ENCODE data around the gene GULP1. TPM values are rescaled to one million over a fixed set of nuclear protein-coding genes. Genes with fewer than 3 reads are reported as not detected.
"Not testable (repeated sequence)": the region's sequence is repeated elsewhere in the genome, so short reads cannot be mapped to it uniquely, and the experiment has no call there.

GULP1 gene
- total RNA-seq, 2 donors from 2014 or later = not detected

DNA sequence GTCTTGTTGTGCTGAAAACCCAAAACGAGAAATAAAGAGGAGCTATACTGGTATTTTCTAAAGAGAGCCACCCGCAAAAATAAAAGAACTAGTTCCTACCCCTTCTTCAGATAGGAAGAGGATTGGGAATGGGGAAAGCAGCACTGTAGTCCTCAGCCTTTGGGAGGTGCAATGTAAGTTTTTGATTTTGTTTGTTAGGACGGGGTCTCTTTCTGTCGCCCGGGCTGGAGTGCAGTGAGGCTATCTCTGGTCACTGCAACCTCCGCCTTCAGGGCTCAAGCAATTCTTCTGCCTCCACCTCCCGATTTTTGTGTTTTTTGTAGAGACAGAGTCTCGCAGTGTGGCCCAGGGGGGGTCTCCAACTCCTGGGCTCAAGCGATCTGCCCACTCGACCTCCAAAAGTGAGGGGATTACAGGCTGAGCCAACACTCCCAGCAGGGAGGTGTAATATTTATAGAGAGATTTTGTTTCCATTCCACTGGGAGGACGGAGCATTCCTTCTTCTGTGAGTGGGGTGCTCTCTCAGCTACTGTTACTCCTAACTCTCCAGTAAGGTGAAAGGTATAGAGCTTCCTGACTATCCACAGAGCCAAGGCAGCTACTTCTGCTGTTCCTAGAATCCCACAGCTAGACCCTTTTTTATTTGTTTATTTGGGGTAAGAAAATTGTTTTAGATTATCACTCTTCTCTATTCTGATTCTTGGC is 13.1 kb upstream of the GULP1 start:
- Mint-ChIP-seq H3K27me3 (ENCODE audit: low read depth) (no peaks in the 10 kb centered on the region), H3K4me3 (no peak overlapping the region), H3K27ac (no peak overlapping the region), H3K36me3 (ENCODE audit: insufficient read depth in 2 of 2) (no peaks in the 10 kb centered on the region), H3K9me3 (peaks cover 0 to 4% of the 10 kb centered on the region in 2 donors), H3K4me1 (ENCODE audit: low read depth) (no peaks in the 10 kb centered on the region)
- DNase-seq (no peak), ATAC-seq (replicated peaks in 1 of 2) (no peak)

DNA sequence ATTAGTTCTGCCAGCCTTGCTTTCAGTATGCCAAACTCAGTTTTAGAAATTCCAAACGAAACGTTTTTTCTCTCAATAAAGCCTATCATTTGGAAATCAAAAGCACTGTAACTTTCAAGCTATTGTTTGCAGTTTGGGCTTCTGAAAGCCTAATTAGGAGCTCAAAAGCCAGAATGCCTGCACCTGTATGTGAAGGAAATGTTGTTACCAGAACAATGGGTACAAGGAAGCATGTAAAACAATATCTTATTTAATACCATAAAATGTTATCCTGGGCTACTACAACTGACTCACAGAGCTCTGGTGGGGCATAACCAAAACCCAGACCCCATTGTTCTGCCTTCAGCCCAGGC is 12.6 kb upstream of the GULP1 start:
- ATAC-seq (replicated peaks in 1 of 2) (no peak), DNase-seq (no peak)
- H3K27me3 Mint-ChIP-seq (ENCODE audit: low read depth) = no peaks in the 10 kb centered on the region
- peaks cover 0 to 4% of the 10 kb centered on the region in 2 donors for H3K9me3 Mint-ChIP-seq
- H3K27ac Mint-ChIP-seq = no peak overlapping the region
- no peaks in the 10 kb centered on the region for H3K36me3 Mint-ChIP-seq (ENCODE audit: insufficient read depth in 2 of 2)
- H3K4me1 Mint-ChIP-seq (ENCODE audit: low read depth) = no peaks in the 10 kb centered on the region
- no peak overlapping the region for H3K4me3 Mint-ChIP-seq

DNA sequence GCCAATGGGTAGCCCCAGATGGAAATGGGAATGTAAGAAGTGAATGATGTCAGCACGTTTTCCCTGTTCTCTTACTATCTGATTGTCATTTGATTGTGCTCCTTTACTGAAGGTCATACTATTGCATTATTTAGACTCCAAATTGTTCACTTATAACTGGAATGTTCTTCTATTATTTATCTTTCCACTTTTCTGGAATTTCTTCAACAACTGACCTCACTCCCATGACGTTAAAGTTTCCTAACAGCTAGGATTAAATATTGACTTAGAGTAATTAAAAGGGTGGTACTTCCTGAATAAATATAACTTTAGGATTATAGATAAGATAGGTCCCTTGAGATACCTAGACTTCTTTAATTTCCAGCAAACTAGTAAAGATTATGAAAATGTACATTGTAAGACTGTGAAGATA is 10.9 kb upstream of the GULP1 start:
- no peaks in the 10 kb centered on the region for H3K4me1 Mint-ChIP-seq (ENCODE audit: low read depth)
- DNase-seq (no peak), ATAC-seq (replicated peaks in 1 of 2) (no peak)
- no peak overlapping the region for H3K4me3 Mint-ChIP-seq
- peaks cover 0 to 6% of the 10 kb centered on the region in 2 donors for H3K9me3 Mint-ChIP-seq
- H3K36me3 Mint-ChIP-seq (ENCODE audit: insufficient read depth in 2 of 2) = no peaks in the 10 kb centered on the region
- no peaks in the 10 kb centered on the region for H3K27me3 Mint-ChIP-seq (ENCODE audit: low read depth)
- H3K27ac Mint-ChIP-seq = no peak overlapping the region

DNA sequence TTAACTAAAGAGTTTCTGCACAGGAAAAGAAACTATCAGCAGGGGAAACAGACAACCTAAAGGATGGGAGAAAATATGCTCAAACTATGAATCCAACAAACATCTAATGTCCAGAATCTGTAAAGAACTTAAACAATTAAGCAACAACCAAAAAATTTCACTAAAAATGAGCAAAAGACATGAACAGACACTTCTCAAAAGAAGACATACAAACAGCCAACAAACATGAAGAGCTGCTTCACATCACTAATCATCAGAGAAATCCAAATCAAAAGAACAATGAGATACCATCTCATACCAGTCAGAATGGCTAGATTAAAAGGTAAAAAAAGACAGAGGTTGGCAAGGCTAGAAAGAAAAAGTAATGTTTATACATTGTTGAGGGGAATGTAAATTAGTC is 8.8 kb upstream of the GULP1 start:
- ATAC-seq (replicated peaks in 1 of 2) = no peak

DNA sequence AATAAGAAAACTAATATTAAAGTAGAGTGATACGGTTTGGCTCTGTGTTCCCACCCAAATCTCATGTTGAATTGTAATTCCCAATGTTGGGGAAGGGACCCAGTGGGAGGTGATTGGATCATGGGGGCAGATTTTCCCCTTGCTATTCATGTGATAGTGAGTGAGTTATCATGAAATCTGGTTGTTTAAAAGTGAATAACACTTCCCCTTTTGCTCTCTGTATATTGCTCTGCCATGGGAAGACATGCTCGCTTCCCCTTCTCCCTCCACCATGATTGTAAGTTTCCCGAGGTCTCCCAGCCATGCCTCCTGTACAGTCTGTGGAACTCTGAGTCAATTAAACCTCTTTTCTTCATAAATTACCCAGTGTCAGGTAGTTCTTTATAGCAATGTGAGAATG is 7.4 kb upstream of the GULP1 start:
- H3K36me3 Mint-ChIP-seq (ENCODE audit: insufficient read depth in 2 of 2); H3K4me1 Mint-ChIP-seq (ENCODE audit: low read depth); H3K27ac Mint-ChIP-seq; H3K27me3 Mint-ChIP-seq (ENCODE audit: low read depth); ATAC-seq (replicated peaks in 1 of 2); H3K4me3 Mint-ChIP-seq; DNase-seq; H3K9me3 Mint-ChIP-seq: not testable (repeated sequence)

More for the DNA sequence above, 8.8 kb upstream of the GULP1 start:
- Mint-ChIP-seq H3K36me3 (ENCODE audit: insufficient read depth in 2 of 2) (no peaks in the 10 kb centered on the region), H3K27ac (no peak overlapping the region), H3K4me3 (no peak overlapping the region), H3K4me1 (ENCODE audit: low read depth) (no peaks in the 10 kb centered on the region), H3K9me3 (peaks cover 0 to 8% of the 10 kb centered on the region in 2 donors), H3K27me3 (ENCODE audit: low read depth) (no peaks in the 10 kb centered on the region)
- DNase-seq = no peak

GRCh38 chr2:188285049-188285448 is 6.6 kb upstream of the GULP1 start:
- H3K27ac Mint-ChIP-seq = no peak overlapping the region
- DNase-seq = no peak
- peaks cover 0 to 8% of the 10 kb centered on the region in 2 donors for H3K9me3 Mint-ChIP-seq
- H3K4me1 Mint-ChIP-seq (ENCODE audit: low read depth) = no peaks in the 10 kb centered on the region
- no peak overlapping the region for H3K4me3 Mint-ChIP-seq
- no peaks in the 10 kb centered on the region for H3K36me3 Mint-ChIP-seq (ENCODE audit: insufficient read depth in 2 of 2)
- H3K27me3 Mint-ChIP-seq (ENCODE audit: low read depth) = no peaks in the 10 kb centered on the region
- no peak for ATAC-seq (replicated peaks in 1 of 2)

DNA sequence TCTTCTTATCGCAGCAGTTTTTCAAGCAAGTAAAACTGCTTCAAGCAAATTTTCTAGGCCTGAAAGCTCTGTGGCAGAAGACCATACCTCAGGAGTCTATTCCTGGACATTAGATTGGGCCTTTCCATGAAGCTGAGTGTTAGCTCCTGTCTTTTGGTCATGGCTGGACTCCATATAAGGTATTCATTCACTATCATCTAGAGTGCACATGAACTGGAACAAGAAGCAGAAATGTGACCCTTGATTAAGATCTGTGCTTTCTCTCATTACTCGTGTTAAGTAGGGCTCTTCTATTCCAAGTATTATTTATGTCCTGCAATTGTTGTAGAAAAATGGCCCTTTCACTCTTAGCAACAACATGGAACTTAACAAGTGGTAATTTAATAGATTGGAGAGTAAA is 5.9 kb upstream of the GULP1 start:
- H3K27ac Mint-ChIP-seq = no peak overlapping the region
- peaks cover 0 to 8% of the 10 kb centered on the region in 2 donors for H3K9me3 Mint-ChIP-seq
- ATAC-seq (replicated peaks in 1 of 2) (no peak), DNase-seq (no peak)
- peaks cover 2% of the 10 kb centered on the region for H3K27me3 Mint-ChIP-seq (ENCODE audit: low read depth)
- H3K4me1 Mint-ChIP-seq (ENCODE audit: low read depth) = no peaks in the 10 kb centered on the region
- no peaks in the 10 kb centered on the region for H3K36me3 Mint-ChIP-seq (ENCODE audit: insufficient read depth in 2 of 2)
- no peak overlapping the region for H3K4me3 Mint-ChIP-seq

DNA sequence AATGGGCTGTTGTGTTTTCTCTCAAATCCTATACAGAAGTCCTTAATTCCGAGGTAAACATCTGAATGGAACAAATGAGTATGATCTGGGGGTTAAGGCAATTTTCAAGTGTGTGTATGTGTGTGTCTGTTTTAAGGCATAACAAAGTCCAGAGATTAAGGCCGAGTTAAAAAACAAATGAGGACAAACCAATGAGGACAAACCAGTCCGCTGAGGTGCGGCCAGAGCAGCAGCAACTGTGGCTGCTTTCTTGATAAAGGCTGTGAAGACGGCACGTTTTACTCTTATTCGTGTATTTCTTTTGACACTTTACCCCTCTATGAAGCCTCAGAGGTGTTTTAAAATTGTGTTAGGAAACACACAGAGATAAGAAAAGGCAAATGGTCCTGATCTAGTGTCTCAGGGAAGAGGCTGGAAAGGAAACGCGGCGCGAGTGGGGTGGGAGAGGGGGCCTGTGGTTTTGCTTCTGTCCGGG is 495 bp upstream of the GULP1 start:
- DNase-seq (no peak), ATAC-seq (replicated peaks in 1 of 2) (no peak)
- H3K4me3 Mint-ChIP-seq = peak overlapping the region; percentile 72 to 78
- H3K9me3 Mint-ChIP-seq = no peaks in the 10 kb centered on the region
- no peak overlapping the region for H3K27ac Mint-ChIP-seq
- peaks cover 0 to 3% of the 10 kb centered on the region in 2 donors for H3K36me3 Mint-ChIP-seq (ENCODE audit: insufficient read depth in 2 of 2)
- peaks cover 14% of the 10 kb centered on the region for H3K4me1 Mint-ChIP-seq (ENCODE audit: low read depth)
- peaks cover 33% of the 10 kb centered on the region for H3K27me3 Mint-ChIP-seq (ENCODE audit: low read depth)

GRCh38 chr2:188292348-188293239 is 920 bp downstream of the GULP1 start:
- DNase-seq (peak in 1 of 2 donors; percentile 3), ATAC-seq (replicated peaks in 1 of 2) (peak; percentile 15 to 24)
- Mint-ChIP-seq H3K9me3 (no peaks in the 10 kb centered on the region), H3K4me3 (peak overlapping the region; percentile 69 to 72), H3K27ac (no peak overlapping the region), H3K36me3 (ENCODE audit: insufficient read depth in 2 of 2) (peaks cover 0 to 3% of the 10 kb centered on the region in 2 donors), H3K27me3 (ENCODE audit: low read depth) (peaks cover 33% of the 10 kb centered on the region), H3K4me1 (ENCODE audit: low read depth) (peaks cover 14% of the 10 kb centered on the region)

- no peak overlapping the region for H3K4me3 Mint-ChIP-seq
- ATAC-seq (replicated peaks in 1 of 2) = no peak
- no peak for DNase-seq
- H3K27ac Mint-ChIP-seq = no peak overlapping the region
- peaks cover 0 to 3% of the 10 kb centered on the region in 2 donors for H3K36me3 Mint-ChIP-seq (ENCODE audit: insufficient read depth in 2 of 2)
- H3K4me1 Mint-ChIP-seq (ENCODE audit: low read depth) = peaks cover 14% of the 10 kb centered on the region
- peaks cover 33% of the 10 kb centered on the region for H3K27me3 Mint-ChIP-seq (ENCODE audit: low read depth)
- H3K9me3 Mint-ChIP-seq = peaks cover 0 to 1% of the 10 kb centered on the region in 2 donors
Observed at GRCh38 chr2:188293601-188294351, 2.1 kb downstream of the GULP1 start.

DNA sequence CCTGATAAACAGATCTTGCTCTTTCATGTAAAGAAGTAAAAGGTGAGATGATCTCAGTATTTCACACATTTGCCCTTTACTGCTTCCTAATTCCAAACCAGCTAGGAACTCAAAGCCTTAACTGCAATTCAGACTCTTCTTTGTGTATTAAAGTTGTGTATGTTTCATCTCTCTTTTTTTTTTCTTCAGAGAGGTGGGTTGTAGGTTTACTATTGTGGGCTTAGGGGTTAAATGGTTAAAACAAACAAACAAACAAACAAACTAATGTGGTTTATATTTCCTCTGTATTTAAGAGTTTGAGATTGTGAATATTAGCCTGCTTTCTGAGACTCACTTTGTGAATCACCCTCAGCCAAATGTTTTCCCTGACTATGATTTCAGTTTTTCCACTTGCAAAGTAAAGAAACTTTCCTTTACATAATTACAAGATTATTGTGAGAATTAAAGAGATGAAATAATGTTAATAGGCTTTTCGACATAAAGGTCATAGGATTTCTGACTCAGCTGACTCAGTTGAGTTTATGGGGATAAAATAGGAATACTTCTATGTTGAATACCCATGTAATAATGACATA is 2.8 kb downstream of the GULP1 start:
- ATAC-seq (replicated peaks in 1 of 2) = no peak
- no peak for DNase-seq
- H3K27ac Mint-ChIP-seq = no peak overlapping the region
- peaks cover 34% of the 10 kb centered on the region for H3K27me3 Mint-ChIP-seq (ENCODE audit: low read depth)
- peaks cover 14% of the 10 kb centered on the region for H3K4me1 Mint-ChIP-seq (ENCODE audit: low read depth)
- H3K36me3 Mint-ChIP-seq (ENCODE audit: insufficient read depth in 2 of 2) = peaks cover 0 to 3% of the 10 kb centered on the region in 2 donors
- H3K9me3 Mint-ChIP-seq = peaks cover 0 to 1% of the 10 kb centered on the region in 2 donors
- H3K4me3 Mint-ChIP-seq = no peak overlapping the region

DNA sequence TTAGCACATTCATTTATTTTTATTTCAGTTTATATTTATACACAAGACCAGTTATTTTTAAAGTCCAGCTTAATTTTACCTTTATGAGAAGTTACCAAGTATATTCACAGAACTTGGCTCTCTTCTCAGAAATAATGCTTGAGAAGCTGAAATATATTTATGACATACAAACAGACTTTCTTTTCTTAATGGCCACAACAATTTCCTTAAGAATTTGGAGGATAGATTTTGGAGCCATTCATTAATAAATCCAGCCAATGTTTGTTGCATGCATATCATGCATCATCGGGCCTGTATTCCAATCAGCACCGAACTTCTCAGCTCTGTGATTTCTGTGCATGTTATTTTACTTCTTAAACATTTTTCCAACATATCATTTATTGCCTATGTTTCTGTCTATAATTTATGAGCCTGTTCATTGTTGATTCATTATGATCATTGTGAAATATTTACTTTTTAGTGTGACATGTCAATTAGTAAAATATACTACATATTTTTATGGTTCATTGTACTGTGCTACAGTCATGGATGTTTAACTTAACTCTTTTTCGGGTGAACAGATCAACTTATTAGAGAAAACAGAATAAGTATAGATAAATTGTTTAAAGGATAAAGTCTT is 3.5 kb downstream of the GULP1 start:
- H3K36me3 Mint-ChIP-seq (ENCODE audit: insufficient read depth in 2 of 2) = peaks cover 0 to 3% of the 10 kb centered on the region in 2 donors
- peaks cover 39% of the 10 kb centered on the region for H3K27me3 Mint-ChIP-seq (ENCODE audit: low read depth)

More for the DNA sequence above, 3.5 kb downstream of the GULP1 start:
- DNase-seq (no peak), ATAC-seq (replicated peaks in 1 of 2) (no peak)
- peaks cover 14% of the 10 kb centered on the region for H3K4me1 Mint-ChIP-seq (ENCODE audit: low read depth)
- no peak overlapping the region for H3K4me3 Mint-ChIP-seq
- H3K9me3 Mint-ChIP-seq = peaks cover 0 to 1% of the 10 kb centered on the region in 2 donors
- no peak overlapping the region for H3K27ac Mint-ChIP-seq

All from activated T-cell treated with anti-CD3 and anti-CD28 coated beads, Interleukin-2, amount 50 U/mL, for 72 hours (primary cell).